Suprapubic skin (tissue), 4 donors: ENCODE measurements around the gene CWF19L1. TPM values are rescaled to one million over a fixed set of nuclear protein-coding genes. Genes with fewer than 3 reads are reported as not detected.
"Not testable (repeated sequence)": the region's sequence is repeated elsewhere in the genome, so short reads cannot be mapped to it uniquely, and the experiment has no call there.

Experiments
- DNase-seq, 2 donors: peaks; one replicate each; pipeline ENCODE4 v3.0.0-alpha.2; 2019; ENCODE audit warnings: low spot score in 2 of 2
- H3K27ac ChIP-seq: fragments of 200-600 bp; sonication (generic); one replicate; pipeline ENCODE4 v1.5.1; 2019
- H3K27me3 ChIP-seq: fragments of 200-600 bp; sonication (generic); one replicate; pipeline ENCODE4 v1.5.1; 2019
- H3K36me3 ChIP-seq: fragments of 200-600 bp; sonication (generic); one replicate; pipeline ENCODE4 v1.5.1; 2019
- H3K4me1 ChIP-seq: fragments of 200-600 bp; sonication (generic); one replicate; pipeline ENCODE4 v1.5.1; 2019
- H3K4me3 ChIP-seq: fragments of 200-600 bp; sonication (generic); one replicate; pipeline ENCODE4 v1.5.1; 2019; ENCODE audit warnings: mild to moderate bottlenecking
- H3K9me3 ChIP-seq: fragments of 200-600 bp; sonication (generic); one replicate; pipeline ENCODE4 v1.5.1; 2019
- CTCF ChIP-seq, 2 donors: fragments of 200-600 bp in 1 of 2; fragments of 450-650 bp in 1 of 2; sonication (generic) in 1 of 2; IDR thresholded peaks; one replicate each; pipeline ENCODE4 v1.5.1; 2016 to 2019; ENCODE audit warnings: antibody characterized with exemption in 2 of 2, mild to moderate bottlenecking in 1 of 2, moderate library complexity in 1 of 2
- EP300 ChIP-seq: sonication (generic); formaldehyde crosslinking; IDR thresholded peaks from one replicate; pipeline ENCODE4 v1.6.1; 2017; ENCODE audit warnings: antibody characterized with exemption
- POLR2A ChIP-seq, 2 donors: fragments of 450-650 bp; IDR thresholded peaks; one replicate each; pipeline ENCODE4 v1.6.1; 2017; ENCODE audit warnings: antibody characterized with exemption in 2 of 2, mild to moderate bottlenecking in 2 of 2, moderate library complexity in 2 of 2
- POLR2AphosphoS5 ChIP-seq, 3 donors: sonication (generic); formaldehyde crosslinking; IDR thresholded peaks; one replicate each; pipeline ENCODE4 v1.6.1; 2017; ENCODE audit warnings: antibody characterized with exemption in 3 of 3
- WGBS: methylation state at CpG from one replicate; pipeline ENCODE4 v1.1.5; 2018; 5-methylcytosine and 5-hydroxymethylcytosine counted together
- total RNA-seq, 4 donors: library from RNA; depleted of rRNA; stranded (reverse); fragments of >200 nt; gene quantifications; one replicate each; pipeline ENCODE4 v1.1.0, GENCODE V29; 2016

CWF19L1 gene
- total RNA-seq, 4 donors from 2014 or later = 14.3 to 27.9 (median 22.6) TPM

- DNase-seq = no peak
- 31% methylated on average over 7 of the region's 7 CpGs for WGBS
- TF ChIP-seq POLR2AphosphoS5 (IDR thresholded peaks at IDR 0.05) (no peak), CTCF (IDR thresholded peaks at IDR 0.05) (peak in 1 of 2 donors; percentile 37), POLR2A (IDR thresholded peaks at IDR 0.05) (no peak), EP300 (no peak)
These were observed 36.4 kb upstream of the CWF19L1 start for GRCh38 chr10:100303724-100304319.

GRCh38 chr10:100301123-100301522, 33.7 kb upstream of the CWF19L1 start:
- H3K27me3 ChIP-seq = peaks cover 39% of the 10 kb centered on the region
- H3K9me3 ChIP-seq, H3K4me3 ChIP-seq, DNase-seq, H3K4me1 ChIP-seq, H3K27ac ChIP-seq, H3K36me3 ChIP-seq: not testable (repeated sequence)
- WGBS = 50% methylated on average over 5 of the region's 5 CpGs

More at GRCh38 chr10:100303724-100304319, 36.4 kb upstream of the CWF19L1 start:
- Histone ChIP-seq H3K27me3 (peaks cover 36% of the 10 kb centered on the region), H3K27ac (no peak overlapping the region), H3K9me3 (no peaks in the 10 kb centered on the region), H3K4me1 (no peaks in the 10 kb centered on the region), H3K4me3 (no peak overlapping the region), H3K36me3 (no peaks in the 10 kb centered on the region)

- 75% methylated on average over 8 of the region's 9 CpGs for WGBS
These were observed 29.8 kb upstream of the CWF19L1 start for GRCh38 chr10:100297242-100297641.

GRCh38 chr10:100293066-100293465, 25.6 kb upstream of the CWF19L1 start:
- H3K4me1 ChIP-seq = no peaks in the 10 kb centered on the region
- H3K36me3 ChIP-seq = no peaks in the 10 kb centered on the region
- no peak overlapping the region for H3K4me3 ChIP-seq
- no peak overlapping the region for H3K27ac ChIP-seq
- no peak for TF ChIP-seq EP300
- peaks cover 32% of the 10 kb centered on the region for H3K27me3 ChIP-seq
- no peaks in the 10 kb centered on the region for H3K9me3 ChIP-seq
- no peak for DNase-seq

More at GRCh38 chr10:100297242-100297641, 29.8 kb upstream of the CWF19L1 start:
- Histone ChIP-seq H3K27ac (no peak overlapping the region), H3K36me3 (no peaks in the 10 kb centered on the region), H3K4me3 (no peak overlapping the region), H3K27me3 (peaks cover 38% of the 10 kb centered on the region), H3K9me3 (no peaks in the 10 kb centered on the region), H3K4me1 (no peaks in the 10 kb centered on the region)
- no peak for DNase-seq
- TF ChIP-seq CTCF (IDR thresholded peaks at IDR 0.05) (no peak), POLR2A (IDR thresholded peaks at IDR 0.05) (no peak), EP300 (no peak)

- H3K27ac ChIP-seq, H3K4me1 ChIP-seq, H3K9me3 ChIP-seq, H3K4me3 ChIP-seq, DNase-seq, H3K36me3 ChIP-seq: not testable (repeated sequence)
- H3K27me3 ChIP-seq = peaks cover 31% of the 10 kb centered on the region
- 69% methylated on average over 4 of the region's 4 CpGs for WGBS
These were observed 24.9 kb upstream of the CWF19L1 start for GRCh38 chr10:100292300-100292699.

- H3K27me3 ChIP-seq = peaks cover 21% of the 10 kb centered on the region
- WGBS = 70% methylated on average over 3 of the region's 3 CpGs
- H3K4me1 ChIP-seq = peaks cover 6% of the 10 kb centered on the region
- no peak overlapping the region for H3K27ac ChIP-seq
- TF ChIP-seq CTCF (IDR thresholded peaks at IDR 0.05) (no peak), EP300 (no peak), POLR2A (IDR thresholded peaks at IDR 0.05) (no peak), POLR2AphosphoS5 (IDR thresholded peaks at IDR 0.05) (no peak)
- H3K4me3 ChIP-seq = no peak overlapping the region
- no peaks in the 10 kb centered on the region for H3K36me3 ChIP-seq
- no peaks in the 10 kb centered on the region for H3K9me3 ChIP-seq
- DNase-seq = no peak
These were observed 23.9 kb upstream of the CWF19L1 start for GRCh38 chr10:100291356-100291755.

GRCh38 chr10:100289641-100290040, 22.2 kb upstream of the CWF19L1 start:
- 63% methylated on average over 2 of the region's 2 CpGs for WGBS
- no peak overlapping the region for H3K27ac ChIP-seq
- TF ChIP-seq POLR2AphosphoS5 (IDR thresholded peaks at IDR 0.05) (no peak), EP300 (no peak), CTCF (IDR thresholded peaks at IDR 0.05) (no peak), POLR2A (IDR thresholded peaks at IDR 0.05) (no peak)
- H3K36me3 ChIP-seq = no peaks in the 10 kb centered on the region
- no peaks in the 10 kb centered on the region for H3K9me3 ChIP-seq
- peaks cover 17% of the 10 kb centered on the region for H3K4me1 ChIP-seq
- no peak overlapping the region for H3K4me3 ChIP-seq
- H3K27me3 ChIP-seq = peaks cover 13% of the 10 kb centered on the region
- DNase-seq = no peak
